NCI-H2196 treated with DMSO at 0.1 percent for 48 hours (cell line): Measurements from ENCODE around the gene PUM2.

ENCODE experiments used
- DNase-seq: peaks from one replicate; lab custom pipeline; 2025; ENCODE audit not compliant: unreplicated experiment; lab: John Stamatoyannopoulos, UW

The PUM2 gene

DNA sequence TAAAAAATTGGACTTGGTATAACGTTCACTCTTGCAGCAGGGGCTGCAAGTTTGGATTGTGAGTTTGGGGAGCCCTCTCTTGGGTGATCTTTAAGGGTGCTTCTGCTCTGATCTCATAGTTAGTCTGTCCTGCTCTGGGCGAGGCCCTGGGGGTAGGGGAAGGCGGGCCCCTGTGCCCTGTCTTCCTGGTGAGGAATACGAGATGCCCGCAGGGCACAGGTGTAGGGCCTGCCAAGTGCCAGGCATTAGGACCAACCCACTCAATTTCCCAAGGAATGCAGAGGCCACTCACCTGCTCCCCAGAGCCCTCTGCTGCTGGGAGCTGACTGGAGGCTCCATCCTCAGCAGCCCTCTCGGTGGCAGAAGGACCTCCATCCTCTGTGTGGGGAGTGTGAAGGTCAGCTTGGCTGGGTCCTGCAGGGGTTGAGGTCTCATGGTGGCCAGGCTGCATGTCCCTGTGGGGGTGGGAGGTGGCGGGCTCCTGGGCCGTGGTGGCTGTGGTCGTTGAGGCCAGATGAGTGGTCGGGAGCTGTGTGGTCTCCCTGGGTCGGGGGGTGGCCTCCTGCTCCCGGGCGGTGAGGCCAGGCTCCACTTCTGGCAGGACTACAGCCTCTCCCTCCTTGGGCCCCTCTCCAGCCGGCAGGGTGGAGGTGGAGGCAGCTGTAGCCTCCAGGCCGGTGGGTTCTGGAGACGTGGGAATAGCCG lies 147.0 kb downstream of the PUM2 start:
- no peak for DNase-seq

GRCh38 chr2:20203072-20203471 lies 147.6 kb downstream of the PUM2 start:
- no peak for DNase-seq

GRCh38 chr2:20201671-20202070 lies 149.0 kb downstream of the PUM2 start:
- DNase-seq: no peak

DNA sequence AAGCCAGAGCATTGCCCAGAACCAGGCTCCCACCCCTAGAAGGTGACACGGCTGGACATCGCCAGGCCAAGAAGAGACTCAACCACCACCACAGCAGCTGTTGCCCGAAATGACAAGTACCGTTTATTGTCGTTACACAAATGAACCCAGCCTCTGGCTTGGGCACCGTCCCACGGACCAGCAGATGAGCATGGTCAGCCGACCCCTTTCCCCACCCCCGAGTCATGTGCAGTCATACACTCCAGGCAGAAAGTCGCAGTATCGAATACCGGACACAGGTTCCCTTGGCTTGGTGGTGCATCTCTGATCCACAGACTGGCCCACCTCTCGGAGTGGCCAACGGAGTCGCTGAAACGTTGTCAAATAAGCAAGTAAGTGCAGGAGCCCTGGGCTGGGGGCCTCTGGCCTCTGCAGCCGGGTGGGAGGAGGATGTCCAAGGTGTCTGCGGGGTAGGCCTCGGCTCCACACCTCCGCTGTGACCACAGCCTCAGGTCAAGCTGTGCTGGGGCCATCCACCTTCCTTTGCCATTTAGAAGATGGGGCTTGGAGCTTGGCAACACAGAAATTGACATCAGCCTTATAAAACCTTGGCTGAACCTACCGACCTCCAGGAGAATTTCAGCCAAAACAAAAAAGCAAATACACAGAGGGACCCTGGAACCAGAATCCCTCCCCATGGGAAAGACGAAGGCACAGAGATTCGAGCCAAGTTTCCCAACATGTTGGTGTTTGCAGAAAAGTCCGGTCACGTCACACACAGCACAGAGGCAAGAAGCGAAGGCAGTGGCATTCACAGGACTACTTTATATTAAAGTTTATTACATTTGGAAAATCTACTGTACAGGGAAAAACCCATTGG lies 149.7 kb downstream of the PUM2 start:
- DNase-seq: no peak

GRCh38 chr2:20199633-20200270 lies 150.9 kb downstream of the PUM2 start:
- DNase-seq: no peak

DNA sequence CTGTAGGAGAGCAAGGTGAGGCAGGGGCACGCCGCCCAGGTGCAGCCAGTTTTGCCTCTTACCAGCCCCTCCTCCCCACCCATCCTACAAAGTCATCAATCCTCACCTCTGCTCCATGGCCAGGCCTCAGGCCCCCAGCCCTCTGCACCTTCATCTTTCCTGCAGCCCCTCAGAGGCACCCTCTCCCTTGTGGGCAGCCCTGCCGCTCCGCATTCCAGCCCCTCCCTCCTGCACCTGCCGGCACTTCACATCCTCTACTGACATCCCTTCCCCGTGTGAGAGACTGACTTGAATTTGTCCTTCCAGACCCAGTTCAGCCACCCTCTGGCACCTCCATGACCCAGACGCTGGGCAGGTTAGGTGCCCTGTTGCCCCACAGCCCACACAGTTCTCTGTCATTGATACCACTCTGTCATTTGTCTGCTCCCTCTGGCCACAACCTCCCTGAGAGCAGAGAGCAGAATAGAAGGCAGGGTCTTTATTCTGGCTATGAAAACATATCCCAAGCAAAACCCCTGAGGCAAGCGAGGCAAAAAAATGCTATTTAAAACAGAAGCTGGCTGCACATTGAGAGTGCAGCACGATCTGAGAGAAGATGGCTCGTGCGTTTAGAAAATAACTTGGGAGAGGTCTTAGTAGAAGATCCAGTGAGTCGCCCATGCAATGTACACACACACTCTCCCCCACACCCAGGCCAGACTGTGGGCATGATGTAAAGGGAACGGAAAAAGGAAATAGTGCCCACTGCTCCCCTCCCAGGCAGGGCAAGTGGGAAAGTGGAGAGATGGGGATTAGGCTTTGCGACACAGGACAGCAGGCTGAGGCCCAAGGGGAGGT lies 151.6 kb downstream of the PUM2 start:
- no peak for DNase-seq
